ENCODE measurements around the gene SLC25A13.
A peak's percentile ranks its signal among the peaks of the same experiment; 100 is the strongest.

Gene SLC25A13

DNA sequence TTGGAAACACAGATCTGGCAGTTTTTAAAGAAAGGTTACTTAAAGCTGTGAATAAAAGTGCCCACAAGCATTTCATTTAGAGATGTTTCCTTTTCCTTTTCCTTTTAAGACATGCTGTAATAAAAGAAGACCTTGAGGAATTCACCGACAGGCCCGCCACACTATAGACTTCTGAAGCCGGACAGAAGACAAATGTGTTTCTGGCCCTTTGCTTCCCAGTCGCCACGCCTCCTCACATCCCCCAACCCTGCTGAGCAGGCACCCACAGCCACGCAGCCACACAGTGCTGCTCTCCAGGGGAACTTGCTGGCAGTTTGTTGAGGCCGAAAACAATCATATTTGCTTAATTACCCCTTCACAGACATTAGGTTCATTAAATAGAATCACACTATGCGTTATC is 83.4 kb downstream of the SLC25A13 start:
- H3K9me3 ChIP-seq: no peaks in the 10 kb centered on the region
- H3K4me3 ChIP-seq: no peak overlapping the region
- DNase-seq (ENCODE audit: low spot score in 2 of 2): no peak
- no peaks in the 10 kb centered on the region for H3K27me3 ChIP-seq (ENCODE audit: low read depth)
- H3K4me1 ChIP-seq: no peaks in the 10 kb centered on the region
- no peaks in the 10 kb centered on the region for H3K36me3 ChIP-seq (replicated peaks)
- in situ Hi-C loops (cut with MboI; ENCODE audit: low sequenced_read_pairs): no loop called here

- H3K4me3 ChIP-seq: no peak overlapping the region
- no peaks in the 10 kb centered on the region for H3K4me1 ChIP-seq
- H3K36me3 ChIP-seq (replicated peaks): peaks cover 2% of the 10 kb centered on the region
- in situ Hi-C loops (cut with MboI; ENCODE audit: low sequenced_read_pairs): no loop called here
- DNase-seq (ENCODE audit: low spot score in 2 of 2): no peak
- H3K27me3 ChIP-seq (ENCODE audit: low read depth): no peaks in the 10 kb centered on the region
- no peaks in the 10 kb centered on the region for H3K9me3 ChIP-seq
Observed at GRCh38 chr7:96237040-96237439, 84.9 kb downstream of the SLC25A13 start.

DNA sequence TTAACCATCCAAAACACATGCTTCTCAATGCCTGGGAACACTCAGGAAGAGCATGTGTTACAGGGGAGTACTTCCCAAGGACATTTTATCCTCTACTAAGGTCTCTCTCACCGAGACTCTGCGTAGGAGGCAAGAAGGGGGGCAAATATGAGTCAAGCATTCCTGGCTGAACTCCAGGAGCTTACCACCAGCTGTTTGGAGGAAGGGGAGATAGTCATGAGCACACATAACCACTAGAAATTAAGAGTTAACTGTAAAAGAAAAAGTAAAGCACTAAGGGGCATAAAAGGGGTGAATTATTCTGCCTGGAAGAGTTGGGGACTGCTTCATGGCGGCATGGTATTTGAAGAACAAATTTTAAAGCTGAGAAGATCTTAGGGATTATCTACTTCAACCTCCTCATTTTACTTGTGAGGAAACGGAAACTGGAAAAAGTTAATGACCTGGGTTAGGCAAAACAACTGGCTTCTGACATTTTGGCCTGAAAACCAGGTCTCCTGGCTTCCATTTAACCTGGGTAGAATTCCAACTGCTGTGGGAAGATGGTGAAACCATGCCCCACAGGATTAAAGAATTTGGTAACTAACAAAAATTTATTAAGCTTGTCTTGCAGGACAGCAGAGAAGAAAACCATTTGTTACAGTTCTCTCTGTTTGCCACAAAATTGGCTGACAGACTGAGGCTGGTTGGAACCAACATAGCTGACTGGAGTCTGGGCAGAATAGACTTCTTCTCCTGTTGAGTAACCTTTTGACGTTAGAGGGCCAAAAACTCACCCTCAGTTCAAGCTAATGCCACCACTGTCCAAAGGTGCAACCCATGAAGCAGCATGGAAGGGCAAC is 85.5 kb downstream of the SLC25A13 start:
- Histone ChIP-seq H3K9me3 (no peaks in the 10 kb centered on the region), H3K27me3 (ENCODE audit: low read depth) (no peaks in the 10 kb centered on the region), H3K36me3 (replicated peaks) (peaks cover 5% of the 10 kb centered on the region), H3K4me1 (no peaks in the 10 kb centered on the region), H3K4me3 (no peak overlapping the region)
- DNase-seq (ENCODE audit: low spot score in 2 of 2): no peak
- in situ Hi-C loops (cut with MboI; ENCODE audit: low sequenced_read_pairs): no loop called here

DNA sequence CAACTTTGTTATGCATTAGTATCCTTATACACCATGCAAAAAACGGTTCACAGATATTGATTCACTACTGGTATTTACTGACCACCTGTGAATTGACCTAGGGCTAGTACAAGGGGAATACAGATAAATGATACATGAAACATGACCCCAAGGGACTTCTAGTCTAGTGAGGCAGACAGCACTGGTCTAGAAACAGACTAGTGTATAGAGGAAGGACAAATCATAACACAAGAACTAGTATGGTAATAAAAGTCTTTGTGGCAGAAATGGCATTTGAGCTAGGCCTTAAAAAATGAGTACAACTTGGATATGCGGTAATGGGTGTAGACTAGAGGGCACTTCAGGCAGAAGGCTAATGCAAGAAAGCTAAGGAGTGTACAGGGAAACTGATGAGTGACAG is 86.6 kb downstream of the SLC25A13 start:
- H3K4me1 ChIP-seq: no peaks in the 10 kb centered on the region
- H3K36me3 ChIP-seq (replicated peaks): peaks cover 5% of the 10 kb centered on the region
- no peak for DNase-seq (ENCODE audit: low spot score in 2 of 2)
- no peaks in the 10 kb centered on the region for H3K9me3 ChIP-seq
- H3K4me3 ChIP-seq: no peak overlapping the region
- no peaks in the 10 kb centered on the region for H3K27me3 ChIP-seq (ENCODE audit: low read depth)
- in situ Hi-C loops (cut with MboI; ENCODE audit: low sequenced_read_pairs): no loop called here

- Histone ChIP-seq H3K27me3 (ENCODE audit: low read depth) (no peaks in the 10 kb centered on the region), H3K4me3 (no peak overlapping the region), H3K4me1 (no peaks in the 10 kb centered on the region), H3K36me3 (replicated peaks) (peaks cover 5% of the 10 kb centered on the region), H3K9me3 (no peaks in the 10 kb centered on the region)
- DNase-seq (ENCODE audit: low spot score in 2 of 2): no peak
- in situ Hi-C loops (cut with MboI; ENCODE audit: low sequenced_read_pairs): no loop called here
Observed at GRCh38 chr7:96233528-96234154, 88.3 kb downstream of the SLC25A13 start.

- DNase-seq (ENCODE audit: low spot score in 2 of 2): no peak
- no peaks in the 10 kb centered on the region for H3K27me3 ChIP-seq (ENCODE audit: low read depth)
- peaks cover 5% of the 10 kb centered on the region for H3K36me3 ChIP-seq (replicated peaks)
- no peak overlapping the region for H3K4me3 ChIP-seq
- H3K4me1 ChIP-seq: no peaks in the 10 kb centered on the region
- in situ Hi-C loops (cut with MboI; ENCODE audit: low sequenced_read_pairs): no loop called here
- H3K9me3 ChIP-seq: no peaks in the 10 kb centered on the region
Observed at GRCh38 chr7:96233084-96233483, 88.8 kb downstream of the SLC25A13 start.

DNA sequence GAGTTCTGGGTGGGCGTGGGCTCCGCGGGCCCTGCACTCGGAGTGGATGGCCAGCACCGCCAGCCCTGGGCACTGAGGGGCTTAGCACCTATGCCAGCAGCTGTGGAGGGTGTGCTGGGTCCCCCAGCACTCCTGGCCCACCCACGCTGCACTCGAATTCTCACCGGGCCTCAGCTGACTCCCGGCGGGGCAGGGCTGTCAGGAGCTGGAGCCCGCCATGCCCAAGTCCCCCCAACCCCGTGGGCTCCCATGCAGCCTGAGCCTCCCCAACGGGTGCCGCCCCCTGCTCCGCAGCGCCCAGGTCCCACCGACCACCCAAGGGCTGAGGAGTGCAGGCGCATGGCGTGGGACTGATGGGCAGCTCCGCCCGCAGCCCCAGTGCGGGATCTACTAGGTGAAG is 93.1 kb downstream of the SLC25A13 start:
- Histone ChIP-seq H3K36me3 (replicated peaks) (peaks cover 5% of the 10 kb centered on the region), H3K4me3 (no peak overlapping the region), H3K4me1 (no peaks in the 10 kb centered on the region), H3K27me3 (ENCODE audit: low read depth) (no peaks in the 10 kb centered on the region), H3K9me3 (no peaks in the 10 kb centered on the region)
- in situ Hi-C loops (cut with MboI; ENCODE audit: low sequenced_read_pairs): no loop called here
- DNase-seq (ENCODE audit: low spot score in 2 of 2): no peak

DNA sequence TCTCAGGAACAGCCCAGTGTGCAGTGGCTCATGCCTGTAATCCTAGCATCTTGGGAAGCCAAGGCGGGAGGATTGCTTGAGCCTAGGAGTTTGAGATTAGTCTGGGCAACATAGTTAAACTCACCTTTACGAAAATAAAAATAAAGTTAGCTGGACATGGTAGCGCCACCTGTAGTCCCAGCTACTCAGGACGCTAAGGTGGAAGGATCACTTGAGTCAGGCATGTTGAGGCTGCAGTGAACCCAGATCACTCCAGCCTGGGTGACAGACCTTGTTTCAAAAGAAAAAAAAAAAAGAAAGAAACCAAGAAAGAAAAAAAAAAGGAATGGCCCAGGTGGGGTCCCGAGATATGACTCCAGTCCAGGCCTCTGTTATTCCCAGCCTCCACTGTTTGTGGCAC is 96.6 kb downstream of the SLC25A13 start:
- Histone ChIP-seq H3K9me3 (no peaks in the 10 kb centered on the region), H3K4me3 (no peak overlapping the region), H3K4me1 (peaks cover 1% of the 10 kb centered on the region), H3K36me3 (replicated peaks) (no peaks in the 10 kb centered on the region), H3K27me3 (ENCODE audit: low read depth) (no peaks in the 10 kb centered on the region)
- DNase-seq (ENCODE audit: low spot score in 2 of 2): no peak
- in situ Hi-C loops (cut with MboI; ENCODE audit: low sequenced_read_pairs): no loop called here

DNA sequence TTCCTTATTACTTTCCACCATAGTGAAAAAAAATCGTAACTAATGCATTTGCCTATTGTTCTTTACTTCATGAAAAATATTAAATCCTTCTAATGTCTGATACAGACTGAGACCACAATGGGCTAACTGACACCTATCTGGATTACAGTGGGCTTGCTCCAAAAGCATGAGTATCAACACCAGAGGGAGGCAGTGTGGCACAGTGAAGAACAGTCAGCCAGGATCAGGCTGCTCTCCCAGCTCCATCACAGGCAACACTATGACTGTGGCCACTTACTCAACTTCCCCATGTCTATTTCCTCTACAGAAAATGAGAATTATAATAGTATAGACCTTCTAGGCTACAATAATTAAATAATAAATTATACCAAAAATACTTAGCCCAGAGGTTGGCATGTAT is 97.2 kb downstream of the SLC25A13 start:
- no peaks in the 10 kb centered on the region for H3K9me3 ChIP-seq
- peak in 1 of 2 experiments; percentile 22 for DNase-seq (ENCODE audit: low spot score in 2 of 2)
- no peak overlapping the region for H3K4me3 ChIP-seq
- in situ Hi-C loops (cut with MboI; ENCODE audit: low sequenced_read_pairs): no loop called here
- H3K27me3 ChIP-seq (ENCODE audit: low read depth): no peaks in the 10 kb centered on the region
- H3K4me1 ChIP-seq: peaks cover 7% of the 10 kb centered on the region
- no peaks in the 10 kb centered on the region for H3K36me3 ChIP-seq (replicated peaks)

DNA sequence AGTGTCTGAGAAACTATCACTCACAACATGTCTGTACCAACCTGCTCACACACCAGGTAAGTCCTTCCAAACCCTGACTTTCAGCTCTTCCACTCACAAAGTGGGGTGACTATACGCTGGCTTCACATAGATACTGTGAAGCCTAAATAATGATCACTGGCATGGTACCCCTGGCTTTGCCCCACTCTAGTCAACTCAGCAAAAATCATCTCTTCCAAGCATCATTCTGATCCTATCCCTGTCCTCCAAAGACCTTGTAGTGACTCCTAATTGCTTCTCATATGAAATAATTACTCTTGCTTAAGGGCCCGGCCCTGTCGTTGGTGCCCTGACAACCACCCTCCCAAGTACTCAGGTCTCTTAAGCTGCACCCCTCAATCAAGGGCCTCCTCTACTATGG is 97.8 kb downstream of the SLC25A13 start:
- DNase-seq (ENCODE audit: low spot score in 2 of 2): no peak
- no peaks in the 10 kb centered on the region for H3K9me3 ChIP-seq
- H3K27me3 ChIP-seq (ENCODE audit: low read depth): no peaks in the 10 kb centered on the region
- in situ Hi-C loops (cut with MboI; ENCODE audit: low sequenced_read_pairs): no loop called here
- H3K4me3 ChIP-seq: no peak overlapping the region
- peaks cover 13% of the 10 kb centered on the region for H3K4me1 ChIP-seq
- no peaks in the 10 kb centered on the region for H3K36me3 ChIP-seq (replicated peaks)

DNA sequence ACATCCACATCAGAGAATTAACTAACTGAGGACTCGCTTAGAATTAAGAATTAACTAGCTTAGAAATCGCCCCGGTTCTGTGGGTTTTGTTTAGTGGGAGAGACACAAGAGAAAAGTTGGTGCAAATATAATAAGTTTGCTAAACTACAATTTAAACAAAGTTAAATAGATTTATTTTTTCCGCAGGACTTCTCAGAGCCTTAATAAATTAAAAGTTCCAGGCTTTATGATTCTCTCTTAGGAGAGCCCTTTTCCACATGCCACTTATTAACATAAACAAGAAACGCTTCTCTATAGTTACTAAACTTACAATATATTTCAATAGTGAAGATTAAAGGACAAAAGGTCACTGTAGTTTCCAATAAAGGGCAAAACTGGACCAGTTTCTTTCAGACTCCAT is 100.0 kb downstream of the SLC25A13 start:
- in situ Hi-C loops (cut with MboI; ENCODE audit: low sequenced_read_pairs): no loop called here
- DNase-seq (ENCODE audit: low spot score in 2 of 2): no peak
- no peaks in the 10 kb centered on the region for H3K36me3 ChIP-seq (replicated peaks)
- no peaks in the 10 kb centered on the region for H3K9me3 ChIP-seq
- H3K4me3 ChIP-seq: no peak overlapping the region
- H3K27me3 ChIP-seq (ENCODE audit: low read depth): no peaks in the 10 kb centered on the region
- H3K4me1 ChIP-seq: peaks cover 26% of the 10 kb centered on the region

GRCh38 chr7:96219378-96220130 is 102.3 kb downstream of the SLC25A13 start:
- peak; percentile 42 to 88 for DNase-seq (ENCODE audit: low spot score in 2 of 2)

DNA sequence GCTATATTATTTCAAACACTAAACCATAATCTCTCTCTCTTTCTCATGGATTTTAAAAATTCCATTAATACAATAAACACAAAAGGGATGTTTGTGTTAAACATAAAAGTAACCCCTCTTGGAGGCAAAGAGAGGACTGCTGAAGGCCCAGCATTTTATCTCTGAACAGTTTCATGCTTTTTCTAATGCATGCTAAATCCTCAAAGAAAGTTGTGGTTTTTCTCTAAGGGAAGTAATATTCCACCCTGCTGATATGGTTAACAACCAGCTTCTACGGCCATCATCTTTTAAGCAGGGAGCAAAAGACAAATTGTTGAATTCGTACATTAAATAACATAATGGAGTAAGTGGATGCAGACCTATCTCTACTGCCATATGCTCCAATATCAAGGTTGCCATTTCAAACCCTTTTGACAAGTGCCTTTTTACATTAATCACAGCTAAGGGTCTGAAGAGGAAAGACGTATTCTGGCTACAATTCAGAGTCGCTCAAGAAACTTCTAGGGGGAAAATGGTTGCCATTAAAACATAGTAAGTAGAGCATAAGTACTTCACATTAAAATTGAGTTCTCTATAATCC is 103.1 kb downstream of the SLC25A13 start:
- Histone ChIP-seq H3K27me3 (ENCODE audit: low read depth) (no peaks in the 10 kb centered on the region), H3K9me3 (no peaks in the 10 kb centered on the region), H3K4me1 (peaks cover 26% of the 10 kb centered on the region), H3K36me3 (replicated peaks) (no peaks in the 10 kb centered on the region), H3K4me3 (no peak overlapping the region)
- in situ Hi-C loops (cut with MboI; ENCODE audit: low sequenced_read_pairs): no loop called here
- peak; percentile 21 to 87 for DNase-seq (ENCODE audit: low spot score in 2 of 2)

More at GRCh38 chr7:96219378-96220130, 102.3 kb downstream of the SLC25A13 start:
- H3K9me3 ChIP-seq: no peaks in the 10 kb centered on the region
- in situ Hi-C loops (cut with MboI; ENCODE audit: low sequenced_read_pairs): no loop called here
- peaks cover 26% of the 10 kb centered on the region for H3K4me1 ChIP-seq
- H3K27me3 ChIP-seq (ENCODE audit: low read depth): no peaks in the 10 kb centered on the region
- no peak overlapping the region for H3K4me3 ChIP-seq
- no peaks in the 10 kb centered on the region for H3K36me3 ChIP-seq (replicated peaks)

- in situ Hi-C loops (cut with MboI; ENCODE audit: low sequenced_read_pairs): no loop called here
- Histone ChIP-seq H3K27me3 (ENCODE audit: low read depth) (no peaks in the 10 kb centered on the region), H3K36me3 (replicated peaks) (no peaks in the 10 kb centered on the region), H3K9me3 (no peaks in the 10 kb centered on the region), H3K4me1 (peaks cover 26% of the 10 kb centered on the region), H3K4me3 (no peak overlapping the region)
- no peak for DNase-seq (ENCODE audit: low spot score in 2 of 2)
Observed at GRCh38 chr7:96217147-96217546, 104.8 kb downstream of the SLC25A13 start.
